K562 (cell line): ENCODE data around the gene KTI12. TPM values are rescaled to one million over a fixed set of nuclear protein-coding genes. Genes with fewer than 3 reads are reported as not detected.
A peak's percentile ranks its signal among the peaks of the same experiment; 100 is the strongest.
"Not testable (repeated sequence)": the region's sequence is repeated elsewhere in the genome, so short reads cannot be mapped to it uniquely, and the experiment has no call there.

ENCODE experiments used
- ATAC-seq: fragments of 200-7000 bp; cut with Tn5 transposase; 3 replicates; pipeline ENCODE4 v1.9.1; 2020; ENCODE audit warnings: moderate library complexity
- BruUV-seq: library from RNA; stranded (reverse); fragments of 400-500 nt; replicated peaks from 2 replicates; lab custom pipeline; 2021; lab: Mats Ljungman, UMichigan
- CTCF ChIA-PET: fragments of 300-600 bp; formaldehyde crosslinking; extraction: SDS; loops from one replicate; lab custom pipeline; 2021; ENCODE audit warnings: low intra/inter-chr PET ratio; lab: Yijun Ruan, JAX
- POLR2A ChIA-PET: fragments of 300-600, 350-650 bp; sonication (Branson Sonifier 250); formaldehyde crosslinking; extraction: SDS; loops from one replicate; lab custom pipeline; 2021; ENCODE audit warnings: antibody characterized with exemption, inconsistent platforms; lab: Yijun Ruan, JAX
- DNase-seq, 4 experiments: peaks; one replicate each; pipeline versions ENCODE4 v3.0.0 to v3.0.0-alpha.2; 2011 to 2018; ENCODE audit warnings: low spot score in 3 of 4, mixed read lengths in 3 of 4; ENCODE audit errors: extremely low read depth in 1 of 4
- FAIRE-seq: peaks from 2 replicates; lab custom pipeline; 2011; peaks lifted over from hg19 to GRCh38; lab: Jason Lieb, UNC
- H2AFZ ChIP-seq: 2 replicates; pipeline ENCODE4 v1.6.0; 2011; ENCODE audit warnings: low read depth, low read length, control low read depth, inconsistent platforms
- H3K27ac ChIP-seq: fragments of 200-600 bp; 3 replicates; pipeline ENCODE4 v1.8.0; 2011; ENCODE audit warnings: low read depth, mild to moderate bottlenecking, control low read depth, inconsistent platforms, low read length, moderate library complexity, mixed read lengths; ENCODE audit errors: extremely low read depth
- H3K27me3 ChIP-seq, 2 experiments: fragments of 300-600 bp in 1 of 2; 2 replicates in 1 of 2; 3 replicates in 1 of 2; pipeline versions ENCODE4 v1.6.0 to v1.8.0; 2011; ENCODE audit warnings: inconsistent platforms in 2 of 2, low read length in 2 of 2, mild to moderate bottlenecking in 1 of 2, mixed read lengths in 1 of 2, moderate library complexity in 1 of 2; ENCODE audit not compliant: control insufficient read depth in 2 of 2, insufficient read depth in 2 of 2
- H3K36me3 ChIP-seq: fragments of 300-600 bp; 3 replicates; pipeline ENCODE4 v1.8.0; 2011; ENCODE audit warnings: mild to moderate bottlenecking, low read length, inconsistent platforms; ENCODE audit not compliant: control insufficient read depth, insufficient read depth
- H3K4me1 ChIP-seq, 2 experiments: fragments of 200-600 bp in 1 of 2; replicated peaks in 1 of 2; 2 replicates in 1 of 2; 3 replicates in 1 of 2; pipeline versions ENCODE4 v1.5.1 to v1.8.0; 2011; ENCODE audit warnings: inconsistent platforms in 2 of 2, low read length in 2 of 2, mild to moderate bottlenecking in 1 of 2, mixed read lengths in 1 of 2, moderate library complexity in 1 of 2; ENCODE audit not compliant: control insufficient read depth in 2 of 2, insufficient read depth in 2 of 2
- H3K4me2 ChIP-seq: 2 replicates; pipeline ENCODE4 v1.6.1; 2011; ENCODE audit warnings: low read length, control low read depth, inconsistent platforms, mixed read lengths; ENCODE audit not compliant: insufficient read depth
- H3K4me3 ChIP-seq: fragments of 200-600 bp; sonication (generic), shearing (Covaris generic); 2 replicates; pipeline ENCODE4 v1.5.1; 2016; ENCODE audit warnings: control low read depth, inconsistent platforms
- H3K79me2 ChIP-seq: fragments of 200-600 bp; 3 replicates; pipeline ENCODE4 v1.8.0; 2011; ENCODE audit warnings: low read length, inconsistent platforms; ENCODE audit not compliant: control insufficient read depth, insufficient read depth
- H3K9ac ChIP-seq, 2 experiments: 2 replicates each; pipeline versions ENCODE4 v1.6.0 to v1.6.1; 2011; ENCODE audit warnings: low read depth in 2 of 2, low read length in 2 of 2, control low read depth in 1 of 2, inconsistent platforms in 1 of 2, mild to moderate bottlenecking in 1 of 2, mixed read lengths in 1 of 2; ENCODE audit not compliant: insufficient read depth in 1 of 2
- H3K9me1 ChIP-seq: one replicate; pipeline ENCODE4 v1.6.0; 2011; ENCODE audit warnings: inconsistent platforms, mild to moderate bottlenecking, low read length, moderate library complexity; ENCODE audit not compliant: control insufficient read depth, insufficient read depth
- H3K9me3 ChIP-seq: replicated peaks from 2 replicates; pipeline ENCODE4 v1.5.1; 2011; ENCODE audit warnings: low read depth, low read length, inconsistent platforms; ENCODE audit not compliant: control insufficient read depth, insufficient read depth
- H4K20me1 ChIP-seq: replicated peaks from 2 replicates; pipeline ENCODE4 v1.6.1; 2011; ENCODE audit warnings: low read length, inconsistent platforms, mixed read lengths; ENCODE audit not compliant: control insufficient read depth, insufficient read depth
- ARID1B ChIP-seq: fragments of 450-650 bp; IDR thresholded peaks from 2 replicates; pipeline ENCODE4 v1.6.1; 2016; ENCODE audit warnings: antibody characterized with exemption, mild to moderate bottlenecking, inconsistent platforms
- DMBX1 ChIP-seq: fragments of 250-450 bp; sonication (Bioruptor Pico); IDR thresholded peaks from 2 replicates; pipeline ENCODE4 v1.8.0; 2022; ENCODE audit warnings: inconsistent platforms, mild to moderate bottlenecking, moderate library complexity, borderline replicate concordance
- IRF9 ChIP-seq: fragments of 450-650 bp; IDR thresholded peaks from 2 replicates; pipeline ENCODE4 v1.6.1; 2016; ENCODE audit warnings: missing biosample characterization, missing genetic modification characterization
- L3MBTL2 ChIP-seq: fragments of 450-650 bp; IDR thresholded peaks from 2 replicates; pipeline ENCODE4 v1.6.1; 2016; ENCODE audit warnings: mild to moderate bottlenecking, moderate library complexity
- MEF2D ChIP-seq: conservative IDR thresholded peaks from 2 replicates; pipeline ENCODE4 v1.6.1; 2016; ENCODE audit warnings: low read depth, missing genetic modification characterization, missing compliant biosample characterization
- PKNOX1 ChIP-seq: fragments of 450-650 bp; IDR thresholded peaks from 2 replicates; pipeline ENCODE4 v1.6.1; 2016
- TAF15 ChIP-seq: fragments of 200-400 bp; formaldehyde crosslinking; IDR thresholded peaks from 2 replicates; pipeline ENCODE4 v1.6.1; 2017; ENCODE audit warnings: mild to moderate bottlenecking, low read depth, low read length, moderate library complexity
- WGBS: fragments of 100-300 bp; shearing (Covaris generic); methylation state at CpG from one replicate; pipeline ENCODE4 v1.1.6; 2016; ENCODE audit warnings: low coverage, mixed read lengths; ENCODE audit not compliant: insufficient coverage; ENCODE audit errors: missing lambda C conversion rate; 5-methylcytosine and 5-hydroxymethylcytosine counted together
- in situ Hi-C: fragments of 300-500 bp; cut with MboI; formaldehyde crosslinking; loops from 4 replicates; pipeline ENCODE4 v1.15.0; 2018; ENCODE audit warnings: inconsistent platforms, mixed read lengths
- intact Hi-C: fragments of 100-400 bp; cut with micrococcal nuclease; formaldehyde crosslinking; loops from 2 replicates; pipeline ENCODE4 v1.14.2; 2022
- polyA plus RNA-seq, 8 experiments: library from polyadenylated mRNA; depleted of rRNA in 4 of 8; stranded (reverse) in 5 of 8; unstranded in 3 of 8; fragments of >200 nt; fragmentation: Nextera tagmentation in 2 of 8; fragmentation: Illumina TruSeq in 1 of 8; extraction: Ambion mirVana in 2 of 8; extraction: Trizol in 1 of 8; gene quantifications; 2 replicates each; pipeline versions ENCODE4 v1.2.1 to v1.2.3, GENCODE V29; 2011 to 2014; ENCODE audit warnings: inconsistent platforms in 1 of 8, missing spikeins in 1 of 8
- total RNA-seq, 7 experiments: library from RNA; depleted of rRNA in 6 of 7; stranded (reverse); fragments of >200 nt in 6 of 7; fragmentation: Illumina TruSeq in 2 of 7; extraction: Trizol in 2 of 7; gene quantifications; 2 replicates each; pipeline versions ENCODE4 v1.2.1 to v1.2.3, GENCODE V29; 2011 to 2021; ENCODE audit warnings: low replicate concordance in 1 of 7
- TF ChIP-seq, protein P1 (sequence below): fragments of 250-450 bp; sonication (Bioruptor Pico); IDR thresholded peaks from 2 replicates; pipeline ENCODE4 v1.5.1; 2021; ENCODE audit warnings: mild to moderate bottlenecking
- TF ChIP-seq, protein P2 (sequence below), 2 experiments: IDR thresholded peaks; 2 replicates each; pipeline ENCODE4 v1.6.1; 2011; ENCODE audit warnings: borderline replicate concordance in 1 of 2, control low read depth in 1 of 2, low read depth in 1 of 2, low read length in 1 of 2, mild to moderate bottlenecking in 1 of 2, mixed read lengths in 1 of 2, moderate library complexity in 1 of 2; ENCODE audit not compliant: insufficient read depth in 1 of 2, insufficient read length in 1 of 2, poor library complexity in 1 of 2, severe bottlenecking in 1 of 2; ENCODE audit errors: extremely low read depth in 1 of 2

The KTI12 gene
- total and polyA plus RNA-seq, 9 of the 15 experiments (the other 6 are each of a cell fraction or from before 2014, with no cell fraction given) = 3.1 to 22.8 (median 11.6) TPM

GRCh38 chr1:52007215-52008002, 26.2 kb downstream of the KTI12 start (continued):
- TF ChIP-seq PKNOX1 (peak; percentile 17; the same call in 1 of the 2 replicates), ARID1B (peak; percentile 53), L3MBTL2 (peak; percentile 18; the same call in 1 of the 2 replicates), TAF15 (no peak)
- TF ChIP-seq, protein P1, sequence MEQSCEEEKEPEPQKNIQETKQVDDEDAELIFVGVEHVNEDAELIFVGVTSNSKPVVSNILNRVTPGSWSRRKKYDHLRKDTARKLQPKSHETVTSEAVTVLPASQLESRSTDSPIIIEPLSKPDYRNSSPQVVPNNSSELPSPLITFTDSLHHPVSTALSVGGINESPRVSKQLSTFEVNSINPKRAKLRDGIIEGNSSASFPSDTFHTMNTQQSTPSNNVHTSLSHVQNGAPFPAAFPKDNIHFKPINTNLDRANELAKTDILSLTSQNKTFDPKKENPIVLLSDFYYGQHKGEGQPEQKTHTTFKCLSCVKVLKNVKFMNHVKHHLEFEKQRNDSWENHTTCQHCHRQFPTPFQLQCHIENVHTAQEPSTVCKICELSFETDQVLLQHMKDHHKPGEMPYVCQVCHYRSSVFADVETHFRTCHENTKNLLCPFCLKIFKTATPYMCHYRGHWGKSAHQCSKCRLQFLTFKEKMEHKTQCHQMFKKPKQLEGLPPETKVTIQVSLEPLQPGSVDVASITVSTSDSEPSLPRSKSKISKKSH (CRISPR knock-in tag) = no peak

DNA sequence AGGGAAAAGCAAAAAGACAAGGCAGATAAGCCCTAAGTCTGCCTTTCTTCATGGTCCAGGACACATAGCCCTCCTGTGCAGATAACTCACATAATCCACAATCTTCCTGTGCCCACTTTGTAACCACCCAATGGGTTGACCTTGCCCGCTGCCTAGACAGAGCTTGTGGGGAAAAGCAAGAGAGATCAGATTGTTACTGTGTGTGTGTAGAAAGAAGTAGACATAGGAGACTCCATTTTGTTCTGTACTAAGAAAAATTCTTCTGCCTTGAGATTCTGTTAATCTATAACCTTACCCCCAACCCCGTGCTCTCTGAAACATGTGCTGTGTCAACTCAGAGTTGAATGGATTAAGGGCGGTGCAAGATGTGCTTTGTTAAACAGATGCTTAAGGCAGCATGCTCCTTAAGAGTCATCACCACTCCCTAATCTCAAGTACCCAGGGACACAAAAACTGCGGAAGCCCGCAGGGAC, 27.5 kb downstream of the KTI12 start:
- H4K20me1 ChIP-seq, H3K9ac ChIP-seq, H3K27me3 ChIP-seq, H3K4me2 ChIP-seq, DNase-seq, ATAC-seq, H3K36me3 ChIP-seq, H3K79me2 ChIP-seq, H3K9me3 ChIP-seq, FAIRE-seq, BruUV-seq, CTCF ChIA-PET, H3K9me1 ChIP-seq, in situ Hi-C loops, H3K4me3 ChIP-seq: not testable (repeated sequence)
- Histone ChIP-seq H2AFZ (peak overlapping the region; percentile 52), H3K4me1 (peaks cover 0 to 12% of the 10 kb centered on the region in 2 experiments; a peak in 4 of 5 replicates), H3K27ac (0 out of 3 replicates have a peak overlapping the region, but pooled peaks have one; percentile 17)
- WGBS = 36% methylated on average over 4 of the region's 5 CpGs
- POLR2A ChIA-PET = interaction anchor here (1.1 kb wide), 1 partner anchor 38 kb away, joined by 3 read pairs; no protein-coding TSS in a partner anchor
- intact Hi-C loops = loop anchor here (10.0 kb wide), 2 partner anchors 181 to 211 kb away; no protein-coding TSS in a partner anchor
- TF ChIP-seq, protein P2, sequence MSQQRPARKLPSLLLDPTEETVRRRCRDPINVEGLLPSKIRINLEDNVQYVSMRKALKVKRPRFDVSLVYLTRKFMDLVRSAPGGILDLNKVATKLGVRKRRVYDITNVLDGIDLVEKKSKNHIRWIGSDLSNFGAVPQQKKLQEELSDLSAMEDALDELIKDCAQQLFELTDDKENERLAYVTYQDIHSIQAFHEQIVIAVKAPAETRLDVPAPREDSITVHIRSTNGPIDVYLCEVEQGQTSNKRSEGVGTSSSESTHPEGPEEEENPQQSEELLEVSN (IDR thresholded peaks at IDR 0.05; ENCODE audit: borderline replicate concordance in 1 of 2, extremely low read depth in 1 of 2, insufficient read depth in 1 of 2, insufficient read length in 1 of 2, low read depth in 1 of 2, low read length in 1 of 2, poor library complexity in 1 of 2, severe bottlenecking in 1 of 2) = peak in 1 of 2 experiments; percentile 14
- TF ChIP-seq IRF9 (tag) (peak; percentile 59), MEF2D (tag) (0 out of 2 replicates have a peak, but pooled peaks have one; percentile 47), DMBX1 (CRISPR knock-in tag) (peak; percentile 86)
